ENCODE measurements around the gene EZH2. TPM values are rescaled to one million over a fixed set of nuclear protein-coding genes. Genes with fewer than 3 reads are reported as not detected.

Gene EZH2
- total RNA-seq, 2 experiments from 2014 or later, result 115 to 118 TPM

Other genes starting within 250 kb of the EZH2 start
- 10 to 100 TPM; 55.8 to 57.6 TPM for gene CUL1, start 185.4 kb downstream of the EZH2 start, total RNA-seq
- gene PDIA4, start 144.2 kb upstream of the EZH2 start, total RNA-seq, result 10 to 100 TPM; 90.6 to 92.2 TPM
- gene ZNF786, start 206.4 kb upstream of the EZH2 start, total RNA-seq, result 1 to 10 TPM; 7.4 to 7.6 TPM
- under 1 TPM; 0.47 to 0.55 TPM for gene ZNF425, start 242.0 kb upstream of the EZH2 start, total RNA-seq

All from activated CD8-positive, alpha-beta T cell treated with anti-CD3 and anti-CD28 coated beads, Interleukin-2, amount 10 ng/mL, durations not matched to agents 7 days and 5 days (primary cell).